Esophagus muscularis mucosa (tissue), 4 donors: ENCODE data around the gene KANSL1. TPM values are rescaled to one million over a fixed set of nuclear protein-coding genes. Genes with fewer than 3 reads are reported as not detected.

Experiments
- DNase-seq: peaks from one replicate; pipeline ENCODE4 v3.0.0-alpha.2; 2017; ENCODE audit errors: extremely low spot score
- H3K27ac ChIP-seq, 4 donors: fragments of 200-600 bp; sonication (generic); replicated peaks in 1 of 4; 1 replicate in 3 of 4; 2 replicates in 1 of 4; pipeline ENCODE4 v1.5.1; 2016 to 2019; ENCODE audit warnings: mild to moderate bottlenecking in 1 of 4
- H3K27me3 ChIP-seq, 4 donors: fragments of 200-600 bp; sonication (generic); one replicate each; pipeline versions ENCODE4 v1.5.1 to v1.6.0; 2016 to 2019
- H3K36me3 ChIP-seq, 4 donors: fragments of 200-600 bp; sonication (generic); one replicate each; pipeline ENCODE4 v1.5.1; 2016 to 2019
- H3K4me1 ChIP-seq, 4 donors: fragments of 200-600 bp; sonication (generic); one replicate each; pipeline ENCODE4 v1.5.1; 2016 to 2019
- H3K4me3 ChIP-seq, 4 donors: fragments of 200-600 bp; sonication (generic); 1 replicate in 2 of 4; 2 replicates in 2 of 4; pipeline ENCODE4 v1.5.1; 2016 to 2019; ENCODE audit warnings: mild to moderate bottlenecking in 4 of 4, moderate library complexity in 1 of 4
- H3K9me3 ChIP-seq, 4 donors: fragments of 200-600 bp; sonication (generic); 1 replicate in 3 of 4; 2 replicates in 1 of 4; pipeline ENCODE4 v1.5.1; 2016 to 2019
- CTCF ChIP-seq, 3 experiments: fragments of 200-600 bp in 2 of 3; fragments of 450-650 bp in 1 of 3; sonication (generic) in 2 of 3; IDR thresholded peaks; one replicate each; pipeline ENCODE4 v1.5.1; 2017 to 2019; ENCODE audit warnings: antibody characterized with exemption in 3 of 3, mild to moderate bottlenecking in 2 of 3, moderate library complexity in 1 of 3
- EP300 ChIP-seq: sonication (generic); formaldehyde crosslinking; IDR thresholded peaks from one replicate; pipeline ENCODE4 v1.6.1; 2017; ENCODE audit warnings: antibody characterized with exemption
- POLR2A ChIP-seq: fragments of 450-650 bp; IDR thresholded peaks from one replicate; pipeline ENCODE4 v1.6.1; 2017; ENCODE audit warnings: antibody characterized with exemption, moderate library complexity, mild to moderate bottlenecking, low read depth
- POLR2AphosphoS5 ChIP-seq, 2 donors: sonication (generic); formaldehyde crosslinking; IDR thresholded peaks; one replicate each; pipeline ENCODE4 v1.6.1; 2017; ENCODE audit warnings: antibody characterized with exemption in 2 of 2
- WGBS: methylation state at CpG from one replicate; pipeline ENCODE4 v1.1.5; 2018; 5-methylcytosine and 5-hydroxymethylcytosine counted together
- intact Hi-C: fragments of 100-400 bp; cut with DNase I; formaldehyde crosslinking; loops from one replicate; pipeline ENCODE4 v1.15.1; 2023
- total RNA-seq, 4 donors: library from RNA; depleted of rRNA; stranded (reverse); fragments of >200 nt; gene quantifications; one replicate each; pipeline versions ENCODE4 v1.1.0 to v1.2.1, GENCODE V29; 2016

KANSL1 gene
- total RNA-seq, 4 donors from 2014 or later, result 55.0 to 124 (median 70.0) TPM

GRCh38 chr17:46100590-46100989 lies 92.6 kb downstream of the KANSL1 start:
- WGBS, result 26% methylated on average over 2 of the region's 2 CpGs
- Histone ChIP-seq H3K9me3 (no peaks in the 10 kb centered on the region), H3K4me3 (no peak overlapping the region), H3K36me3 (no peaks in the 10 kb centered on the region), H3K27ac (peak overlapping the region; percentile 68 to 75 (median 72)), H3K4me1 (peaks cover 29 to 93% (median 77%) of the 10 kb centered on the region in 4 donors), H3K27me3 (no peaks in the 10 kb centered on the region)
- TF ChIP-seq POLR2A, result no peak
- DNase-seq, result no peak
- intact Hi-C loops, result no loop called here

GRCh38 chr17:46099865-46100264 lies 93.4 kb downstream of the KANSL1 start:
- no peaks in the 10 kb centered on the region for H3K36me3 ChIP-seq
- intact Hi-C loops, result no loop called here
- H3K4me3 ChIP-seq, result no peak overlapping the region
- no peaks in the 10 kb centered on the region for H3K9me3 ChIP-seq
- H3K27ac ChIP-seq, result peak overlapping the region in 3 of 4 donors; percentile 21 to 75 (median 71)
- TF ChIP-seq POLR2AphosphoS5 (IDR thresholded peaks at IDR 0.05) (no peak), CTCF (IDR thresholded peaks at IDR 0.05) (no peak), EP300 (no peak)
- H3K27me3 ChIP-seq, result no peaks in the 10 kb centered on the region
- DNase-seq, result no peak
- peaks cover 29 to 93% (median 77%) of the 10 kb centered on the region in 4 donors for H3K4me1 ChIP-seq
- WGBS, result 63% methylated on average over 1 of the region's 1 CpG

DNA sequence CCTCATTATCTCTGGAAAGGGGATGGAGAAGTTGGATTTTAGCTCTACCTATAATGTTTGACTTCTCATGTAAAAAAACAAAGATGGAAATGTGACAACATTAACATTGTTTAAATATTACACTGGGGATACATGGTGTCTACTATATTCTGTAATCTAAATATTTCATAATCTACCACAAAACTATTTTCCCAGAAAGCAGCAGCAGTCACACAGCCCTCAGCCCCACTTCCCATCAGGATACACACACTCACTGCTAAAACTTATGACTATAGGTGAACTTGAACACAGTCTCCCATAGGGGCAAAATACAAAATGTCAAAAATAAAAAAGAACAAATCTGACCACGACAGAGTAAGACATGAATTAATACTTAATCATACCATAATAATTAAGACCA lies 95.7 kb downstream of the KANSL1 start:
- Histone ChIP-seq H3K4me1 (peaks cover 27 to 72% (median 70%) of the 10 kb centered on the region in 4 donors), H3K36me3 (peaks cover 0 to 10% (median 5%) of the 10 kb centered on the region in 4 donors), H3K9me3 (no peaks in the 10 kb centered on the region), H3K27me3 (no peaks in the 10 kb centered on the region), H3K27ac (peak overlapping the region in 1 of 4 donors; percentile 7), H3K4me3 (no peak overlapping the region)
- WGBS, result 24% methylated on average over 1 of the region's 1 CpG
- DNase-seq, result no peak
- TF ChIP-seq EP300 (no peak), CTCF (IDR thresholded peaks at IDR 0.05) (no peak), POLR2AphosphoS5 (IDR thresholded peaks at IDR 0.05) (no peak), POLR2A (no peak)
- intact Hi-C loops, result no loop called here

- Histone ChIP-seq H3K36me3 (peaks cover 0 to 16% (median 5%) of the 10 kb centered on the region in 4 donors), H3K4me3 (no peak overlapping the region), H3K27me3 (no peaks in the 10 kb centered on the region), H3K27ac (no peak overlapping the region), H3K9me3 (no peaks in the 10 kb centered on the region), H3K4me1 (peaks cover 13 to 73% (median 47%) of the 10 kb centered on the region in 4 donors)
- intact Hi-C loops, result no loop called here
- no peak for DNase-seq
- TF ChIP-seq EP300 (no peak), POLR2A (no peak), POLR2AphosphoS5 (IDR thresholded peaks at IDR 0.05) (no peak), CTCF (IDR thresholded peaks at IDR 0.05) (no peak)
These were observed 100.2 kb downstream of the KANSL1 start for GRCh38 chr17:46092991-46093390.

DNA sequence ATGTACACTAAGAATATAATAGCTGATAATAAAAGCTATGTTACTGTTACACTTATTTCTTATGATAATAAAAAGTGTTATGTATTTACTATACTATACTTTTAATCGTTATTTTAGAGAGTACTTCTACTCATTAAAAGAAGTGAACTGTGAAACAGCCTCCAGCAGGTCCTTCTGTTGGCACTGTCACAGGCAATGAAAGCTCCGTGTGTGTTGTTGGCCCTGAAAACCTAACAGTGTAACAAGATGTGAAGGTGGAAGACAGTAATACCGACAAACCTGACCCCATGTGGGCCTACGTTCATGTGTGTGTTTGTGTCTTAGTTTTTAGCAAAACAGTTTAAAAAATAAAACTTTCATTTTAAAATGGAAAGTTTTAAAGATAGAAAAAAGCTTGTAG lies 102.4 kb downstream of the KANSL1 start:
- TF ChIP-seq CTCF (IDR thresholded peaks at IDR 0.05) (no peak), POLR2A (no peak), EP300 (no peak), POLR2AphosphoS5 (IDR thresholded peaks at IDR 0.05) (no peak)
- peaks cover 12 to 85% (median 44%) of the 10 kb centered on the region in 4 donors for H3K4me1 ChIP-seq
- no peak for DNase-seq
- peaks cover 0 to 16% (median 5%) of the 10 kb centered on the region in 4 donors for H3K36me3 ChIP-seq
- no peak overlapping the region for H3K4me3 ChIP-seq
- intact Hi-C loops, result no loop called here
- H3K27ac ChIP-seq, result no peak overlapping the region
- no peaks in the 10 kb centered on the region for H3K27me3 ChIP-seq
- 50% methylated on average over 4 of the region's 4 CpGs for WGBS
- no peaks in the 10 kb centered on the region for H3K9me3 ChIP-seq
